ENCODE data around the gene CHRM4. TPM values are rescaled to one million over a fixed set of nuclear protein-coding genes. Genes with fewer than 3 reads are reported as not detected.

The CHRM4 gene
- total and polyA plus RNA-seq, 2 of the 13 experiments (the other 11 are each of a cell fraction or from before 2014, with no cell fraction given), result 0.13 to 0.21 TPM

DNA sequence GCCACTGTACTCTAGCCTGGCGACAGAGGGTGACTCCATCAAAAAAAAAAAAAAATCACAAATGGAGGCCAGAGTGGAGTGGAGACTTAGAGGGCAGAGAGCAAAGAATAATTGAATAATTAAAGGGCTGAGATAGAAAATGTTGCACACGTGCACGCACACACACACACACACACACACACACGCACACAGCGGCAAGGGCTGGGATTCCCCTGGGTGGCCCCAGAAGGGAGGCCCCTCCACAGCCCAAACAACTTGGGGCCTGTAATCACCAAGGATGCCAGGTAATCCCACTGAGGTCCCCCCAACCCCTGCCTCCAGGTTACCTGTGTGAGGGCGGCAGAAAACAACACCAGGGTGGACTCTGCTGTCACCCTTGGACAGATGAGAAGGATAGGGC is 56.3 kb downstream of the CHRM4 start:
- peaks cover 4% of the 10 kb centered on the region; the same call in 1 of the 2 replicates for H3K4me1 ChIP-seq (ENCODE audit: insufficient read depth, low read length)
- no TSS peak for BruUV-seq (replicated peaks)
- in situ Hi-C loops (cut with HindIII; ENCODE audit: extremely low pct_ligation_motif_present, low pct_unique_long_range_greater_than_20kb) (no loop called here), intact Hi-C loops (cut with micrococcal nuclease; ENCODE audit: unreplicated experiment) (no loop called here)
- no peaks in the 10 kb centered on the region for H3K36me3 ChIP-seq (replicated peaks in 1 of 2; ENCODE audit: control insufficient read depth in 1 of 2, insufficient read depth in 2 of 2, low read length in 2 of 2)
- H3K27me3 ChIP-seq (ENCODE audit: control insufficient read depth in 1 of 2, insufficient read depth in 2 of 2, low read length in 2 of 2), result peaks cover 22 to 90% of the 10 kb centered on the region in 2 experiments
- no peak overlapping the region for H3K4me3 ChIP-seq (replicated peaks in 1 of 3; ENCODE audit: insufficient read depth in 1 of 3, low read depth in 2 of 3, low read length in 3 of 3)
- no peak overlapping the region for H3K27ac ChIP-seq (ENCODE audit: extremely low read length, insufficient read depth, low read length)
- CTCF ChIA-PET (ENCODE audit: low intra/inter-chr PET ratio, low total read pairs), result no interaction called here
- TF ChIP-seq ZNF816 (CRISPR knock-in tag; IDR thresholded peaks at IDR 0.05; ENCODE audit: borderline replicate concordance) (no peak), TBX2 (CRISPR knock-in tag; IDR thresholded peaks at IDR 0.05; ENCODE audit: borderline replicate concordance) (no peak), HNF4A (CRISPR knock-in tag; IDR thresholded peaks at IDR 0.05) (no peak), BHLHE40 (IDR thresholded peaks at IDR 0.05; ENCODE audit: low read length) (no peak), HDAC6 (IDR thresholded peaks at IDR 0.05; ENCODE audit: low read depth, low read length) (no peak), SETDB1 (CRISPR knock-in tag; IDR thresholded peaks at IDR 0.05; ENCODE audit: borderline replicate concordance) (no peak), NFYB (CRISPR knock-in tag; IDR thresholded peaks at IDR 0.05) (no peak), ZNF496 (CRISPR knock-in tag; IDR thresholded peaks at IDR 0.05; ENCODE audit: insufficient replicate concordance) (no peak), ZFYVE20 (CRISPR knock-in tag; IDR thresholded peaks at IDR 0.05; ENCODE audit: borderline replicate concordance, low read depth) (no peak), EZH2 (conservative IDR thresholded peaks at IDR 0.05; ENCODE audit: low read depth, low read length) (no peak), MTF2 (CRISPR knock-in tag; IDR thresholded peaks at IDR 0.05; ENCODE audit: borderline replicate concordance) (no peak), NR2F6 (IDR thresholded peaks at IDR 0.05) (no peak), NR2F6 (CRISPR knock-in tag; IDR thresholded peaks at IDR 0.05) (no peak)
- TF ChIP-seq, protein P1, sequence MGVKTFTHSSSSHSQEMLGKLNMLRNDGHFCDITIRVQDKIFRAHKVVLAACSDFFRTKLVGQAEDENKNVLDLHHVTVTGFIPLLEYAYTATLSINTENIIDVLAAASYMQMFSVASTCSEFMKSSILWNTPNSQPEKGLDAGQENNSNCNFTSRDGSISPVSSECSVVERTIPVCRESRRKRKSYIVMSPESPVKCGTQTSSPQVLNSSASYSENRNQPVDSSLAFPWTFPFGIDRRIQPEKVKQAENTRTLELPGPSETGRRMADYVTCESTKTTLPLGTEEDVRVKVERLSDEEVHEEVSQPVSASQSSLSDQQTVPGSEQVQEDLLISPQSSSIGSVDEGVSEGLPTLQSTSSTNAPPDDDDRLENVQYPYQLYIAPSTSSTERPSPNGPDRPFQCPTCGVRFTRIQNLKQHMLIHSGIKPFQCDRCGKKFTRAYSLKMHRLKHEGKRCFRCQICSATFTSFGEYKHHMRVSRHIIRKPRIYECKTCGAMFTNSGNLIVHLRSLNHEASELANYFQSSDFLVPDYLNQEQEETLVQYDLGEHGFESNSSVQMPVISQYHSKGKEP (CRISPR knock-in tag; IDR thresholded peaks at IDR 0.05), result no peak
- TF ChIP-seq, protein P2, sequence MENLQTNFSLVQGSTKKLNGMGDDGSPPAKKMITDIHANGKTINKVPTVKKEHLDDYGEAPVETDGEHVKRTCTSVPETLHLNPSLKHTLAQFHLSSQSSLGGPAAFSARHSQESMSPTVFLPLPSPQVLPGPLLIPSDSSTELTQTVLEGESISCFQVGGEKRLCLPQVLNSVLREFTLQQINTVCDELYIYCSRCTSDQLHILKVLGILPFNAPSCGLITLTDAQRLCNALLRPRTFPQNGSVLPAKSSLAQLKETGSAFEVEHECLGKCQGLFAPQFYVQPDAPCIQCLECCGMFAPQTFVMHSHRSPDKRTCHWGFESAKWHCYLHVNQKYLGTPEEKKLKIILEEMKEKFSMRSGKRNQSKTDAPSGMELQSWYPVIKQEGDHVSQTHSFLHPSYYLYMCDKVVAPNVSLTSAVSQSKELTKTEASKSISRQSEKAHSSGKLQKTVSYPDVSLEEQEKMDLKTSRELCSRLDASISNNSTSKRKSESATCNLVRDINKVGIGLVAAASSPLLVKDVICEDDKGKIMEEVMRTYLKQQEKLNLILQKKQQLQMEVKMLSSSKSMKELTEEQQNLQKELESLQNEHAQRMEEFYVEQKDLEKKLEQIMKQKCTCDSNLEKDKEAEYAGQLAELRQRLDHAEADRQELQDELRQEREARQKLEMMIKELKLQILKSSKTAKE (CRISPR knock-in tag; IDR thresholded peaks at IDR 0.05; ENCODE audit: borderline replicate concordance), result no peak
- H3K79me2 ChIP-seq (ENCODE audit: insufficient read depth, low read length), result no peaks in the 10 kb centered on the region
- H3K9ac ChIP-seq (ENCODE audit: insufficient read depth, low read depth, low read length), result no peak overlapping the region
- DNase-seq (ENCODE audit: low spot score) (no peak), ATAC-seq (no peak), FAIRE-seq (no peak)
- H2AFZ ChIP-seq (ENCODE audit: low read length), result no peak overlapping the region
- POLR2A ChIA-PET, result no interaction called here
- H3K4me2 ChIP-seq (ENCODE audit: low read depth, low read length), result no peak overlapping the region
- 83% methylated on average over 5 of the region's 6 CpGs for WGBS (ENCODE audit: low lambda C conversion rate)
- H4K20me1 ChIP-seq (ENCODE audit: insufficient read depth, low read length), result peaks cover 7% of the 10 kb centered on the region; the same call in 1 of the 2 replicates
- H3K9me3 ChIP-seq (ENCODE audit: low read length), result no peaks in the 10 kb centered on the region
